HCT116 (cell line): ENCODE measurements around the gene CATSPERD. TPM values are rescaled to one million over a fixed set of nuclear protein-coding genes. Genes with fewer than 3 reads are reported as not detected.

ENCODE experiments used
- ATAC-seq: fragments of 200-7000 bp; cut with Tn5 transposase; 2 replicates; pipeline ENCODE4 v1.9.1; 2020; ENCODE audit warnings: mild to moderate bottlenecking, moderate library complexity
- BruUV-seq: library from RNA; stranded (reverse); fragments of 400-500 nt; replicated peaks from 2 replicates; lab custom pipeline; 2021; lab: Mats Ljungman, UMichigan
- CTCF ChIA-PET: fragments of 300-600 bp; sonication (Branson Sonifier 250); formaldehyde crosslinking; loops from one replicate; lab custom pipeline; 2021; ENCODE audit warnings: antibody characterized with exemption; lab: Charles Lee
- POLR2A ChIA-PET: fragments of 300-600, 350-600 bp; sonication (Branson Sonifier 250); formaldehyde crosslinking; loops from one replicate; lab custom pipeline; 2021; ENCODE audit warnings: antibody characterized with exemption; lab: Charles Lee
- RAD21 ChIA-PET, 2 experiments: fragments of 300-600 bp; sonication (Branson Sonifier 250); formaldehyde crosslinking; loops; one replicate each; lab custom pipeline; 2023; ENCODE audit warnings: low total read pairs in 2 of 2; ENCODE audit not compliant: uncharacterized antibody in 2 of 2, unreplicated experiment in 2 of 2, low non-redundant PET in 1 of 2; lab: Charles Lee
- DNase-seq: peaks from one replicate; pipeline ENCODE4 v3.0.0-alpha.2; 2010; ENCODE audit warnings: low read depth, low spot score
- H2AFZ ChIP-seq: fragments of 200-600 bp; shearing (Covaris generic), sonication (generic); 2 replicates; pipeline ENCODE4 v1.6.1; 2017; ENCODE audit warnings: low read depth, mixed run types, mixed read lengths, antibody characterized with exemption, low read length; ENCODE audit not compliant: poor library complexity, severe bottlenecking
- H3K27ac ChIP-seq: 2 replicates; pipeline ENCODE4 v1.5.1; 2012; ENCODE audit warnings: low read depth, low read length
- H3K27me3 ChIP-seq: fragments of 200-600 bp; sonication (generic); 2 replicates; pipeline ENCODE4 v1.6.1; 2016; ENCODE audit warnings: mixed run types, low read length, mixed read lengths; ENCODE audit not compliant: insufficient read depth
- H3K36me3 ChIP-seq, 2 experiments: fragments of 200-500 bp in 1 of 2; fragments of 200-600 bp in 1 of 2; sonication (Bioruptor generic) in 1 of 2; sonication (generic) in 1 of 2; 2 replicates each; pipeline versions ENCODE4 v1.5.1 to v1.6.1; 2014 to 2016; ENCODE audit warnings: low read length in 2 of 2, inconsistent platforms in 1 of 2, mixed read lengths in 1 of 2, mixed run types in 1 of 2; ENCODE audit not compliant: insufficient read depth in 2 of 2, control insufficient read depth in 1 of 2
- H3K4me1 ChIP-seq, 2 experiments: fragments of 200-600 bp in 1 of 2; sonication (generic) in 1 of 2; 2 replicates each; pipeline versions ENCODE4 v1.5.1 to v1.6.1; 2012 to 2017; ENCODE audit warnings: low read length in 2 of 2, inconsistent platforms in 1 of 2, mild to moderate bottlenecking in 1 of 2, mixed read lengths in 1 of 2, mixed run types in 1 of 2, moderate library complexity in 1 of 2; ENCODE audit not compliant: insufficient read depth in 2 of 2, control insufficient read depth in 1 of 2
- H3K4me2 ChIP-seq: fragments of 200-600 bp; sonication (generic); 2 replicates; pipeline ENCODE4 v1.6.1; 2017; ENCODE audit warnings: mixed run types, low read length, mixed read lengths
- H3K4me3 ChIP-seq, 2 experiments: fragments of 200-600 bp in 1 of 2; sonication (generic) in 1 of 2; replicated peaks in 1 of 2; 2 replicates each; pipeline ENCODE4 v1.5.1; 2011 to 2016; ENCODE audit warnings: low read length in 2 of 2, control low read depth in 1 of 2, low read depth in 1 of 2, mild to moderate bottlenecking in 1 of 2, mixed read lengths in 1 of 2, mixed run types in 1 of 2
- H3K79me2 ChIP-seq: fragments of 200-600 bp; sonication (generic); 2 replicates; pipeline ENCODE4 v1.6.1; 2017; ENCODE audit warnings: mild to moderate bottlenecking, mixed run types, low read length, moderate library complexity, mixed read lengths; ENCODE audit not compliant: insufficient read depth
- H3K9ac ChIP-seq: fragments of 200-600 bp; sonication (generic); 2 replicates; pipeline ENCODE4 v1.6.1; 2016; ENCODE audit warnings: low read length, mixed read lengths
- H3K9me2 ChIP-seq: fragments of 200-600 bp; sonication (generic), shearing (Covaris generic); 2 replicates; pipeline ENCODE4 v1.6.1; 2017; ENCODE audit warnings: mixed run types, mild to moderate bottlenecking, moderate library complexity; ENCODE audit not compliant: insufficient read depth
- H3K9me3 ChIP-seq, 2 experiments: fragments of 200-500 bp in 1 of 2; fragments of 200-600 bp in 1 of 2; sonication (Bioruptor generic) in 1 of 2; sonication (generic) in 1 of 2; 2 replicates each; pipeline ENCODE4 v1.6.1; 2014 to 2017; ENCODE audit warnings: low read length in 2 of 2, mixed read lengths in 2 of 2, inconsistent platforms in 1 of 2, low read depth in 1 of 2, mild to moderate bottlenecking in 1 of 2, mixed run types in 1 of 2, moderate library complexity in 1 of 2; ENCODE audit not compliant: control insufficient read depth in 1 of 2, insufficient read depth in 1 of 2
- H4K20me1 ChIP-seq: fragments of 200-600 bp; sonication (generic), shearing (Covaris generic); 2 replicates; pipeline ENCODE4 v1.6.1; 2017; ENCODE audit warnings: mixed run types, mild to moderate bottlenecking, moderate library complexity; ENCODE audit not compliant: insufficient read depth
- ATF3 ChIP-seq: IDR thresholded peaks from 2 replicates; pipeline ENCODE4 v1.6.1; 2012
- CBX3 ChIP-seq: IDR thresholded peaks from 2 replicates; pipeline ENCODE4 v1.6.1; 2012; ENCODE audit warnings: low read depth
- CEBPB ChIP-seq: IDR thresholded peaks from 2 replicates; pipeline ENCODE4 v1.6.1; 2012; ENCODE audit warnings: low read depth
- CTCF ChIP-seq, 3 experiments: fragments of 200-600 bp in 1 of 3; sonication (generic) in 1 of 3; IDR thresholded peaks in 2 of 3; conservative IDR thresholded peaks in 1 of 3; 2 replicates each; pipeline ENCODE4 v1.5.1; 2012 to 2017; ENCODE audit warnings: low read depth in 2 of 3, low read length in 2 of 3, antibody characterized with exemption in 1 of 3, borderline replicate concordance in 1 of 3, control low read depth in 1 of 3, mild to moderate bottlenecking in 1 of 3, mixed read lengths in 1 of 3, mixed run types in 1 of 3, moderate library complexity in 1 of 3; ENCODE audit not compliant: insufficient read depth in 1 of 3
- EGR1 ChIP-seq: IDR thresholded peaks from 2 replicates; pipeline ENCODE4 v1.6.1; 2012; ENCODE audit warnings: low read depth
- ELF1 ChIP-seq: IDR thresholded peaks from 2 replicates; pipeline ENCODE4 v1.6.1; 2012; ENCODE audit warnings: low read depth, borderline replicate concordance
- EZH2 ChIP-seq: fragments of 200-600 bp; sonication (generic); IDR thresholded peaks from 2 replicates; pipeline ENCODE4 v1.6.1; 2017; ENCODE audit warnings: antibody characterized with exemption, mixed run types
- EZH2phosphoT487 ChIP-seq: fragments of 200-600 bp; IDR thresholded peaks from 2 replicates; pipeline ENCODE4 v1.6.1; 2018; ENCODE audit warnings: antibody characterized with exemption, borderline replicate concordance
- FOSL1 ChIP-seq: IDR thresholded peaks from 2 replicates; pipeline ENCODE4 v1.6.1; 2012; ENCODE audit warnings: low read depth
- JUND ChIP-seq: IDR thresholded peaks from 2 replicates; pipeline ENCODE4 v1.6.1; 2012
- MAX ChIP-seq: IDR thresholded peaks from 2 replicates; pipeline ENCODE4 v1.6.1; 2012
- POLR2A ChIP-seq: IDR thresholded peaks from 2 replicates; pipeline ENCODE4 v1.7.0; 2011; ENCODE audit warnings: borderline replicate concordance; ENCODE audit not compliant: insufficient read depth, insufficient read length; ENCODE audit errors: extremely low read depth
- POLR2AphosphoS5 ChIP-seq: IDR thresholded peaks from 2 replicates; pipeline ENCODE4 v1.6.1; 2011; ENCODE audit warnings: mild to moderate bottlenecking, low read depth, low read length, moderate library complexity
- RAD21 ChIP-seq: IDR thresholded peaks from 2 replicates; pipeline ENCODE4 v1.6.1; 2012; ENCODE audit warnings: low read depth, mild to moderate bottlenecking
- REST ChIP-seq: IDR thresholded peaks from 2 replicates; pipeline ENCODE4 v1.6.1; 2012; ENCODE audit warnings: low read depth
- SP1 ChIP-seq: IDR thresholded peaks from 2 replicates; pipeline ENCODE4 v1.6.1; 2012; ENCODE audit warnings: low read depth
- SRF ChIP-seq: IDR thresholded peaks from 2 replicates; pipeline ENCODE4 v1.6.1; 2012; ENCODE audit warnings: low read depth
- TCF7L2 ChIP-seq: IDR thresholded peaks from 2 replicates; pipeline ENCODE4 v1.7.0; 2011; ENCODE audit warnings: borderline replicate concordance, inconsistent platforms; ENCODE audit not compliant: insufficient read depth, insufficient read length; ENCODE audit errors: extremely low read depth
- YY1 ChIP-seq: IDR thresholded peaks from 2 replicates; pipeline ENCODE4 v1.6.1; 2011; ENCODE audit warnings: low read length, low read depth, moderate library complexity, mild to moderate bottlenecking; ENCODE audit not compliant: insufficient replicate concordance; ENCODE audit errors: extremely low read depth
- ZFX ChIP-seq: fragments of 450-650 bp; IDR thresholded peaks from 2 replicates; pipeline ENCODE4 v1.6.1; 2017
- ZNF274 ChIP-seq: fragments of 200-500 bp; sonication (Bioruptor generic); IDR thresholded peaks from 2 replicates; pipeline ENCODE4 v1.6.1; 2014; ENCODE audit warnings: mild to moderate bottlenecking, low read depth, low read length, inconsistent platforms
- intact Hi-C: fragments of 100-400 bp; cut with micrococcal nuclease; formaldehyde crosslinking; loops from 2 replicates; pipeline ENCODE4 v1.10.0; 2022
- total RNA-seq: library from RNA; stranded (reverse); gene quantifications from one replicate; pipeline ENCODE4 v1.2.1, GENCODE V29; 2021; ENCODE audit not compliant: unreplicated experiment

Gene CATSPERD
- total RNA-seq, 1 experiment from 2014 or later: not detected

GRCh38 chr19:5690125-5690954 is 30.1 kb upstream of the CATSPERD start, which contains the start of gene RPL36:
Gene RPL36, plus strand, starts transcription at chr19:5690295. Its CDS starts 213 bp downstream, at chr19:5690508.
- no TSS peak for BruUV-seq
- CTCF ChIA-PET: interaction anchor here (0.6 to 1.7 kb wide), 13 partner anchors 9 to 652 kb away, joined by 3 to 13 read pairs (median 5); partner anchors contain the start of genes CATSPERD, LONP1, MICOS13 and SAFB
- H4K20me1 ChIP-seq: peaks cover 17% of the 10 kb centered on the region; the same call in 1 of the 2 replicates
- intact Hi-C loops: loop anchor here (2.0 kb wide), 1 partner anchor 100 kb away; the partner anchor contains the start of gene DUS3L
- peaks cover 11 to 48% of the 10 kb centered on the region in 2 experiments; a peak in 3 of 4 replicates for H3K4me1 ChIP-seq
- H3K79me2 ChIP-seq: peaks cover 54% of the 10 kb centered on the region
- peak within 1 kb of the TSS; percentile 100 for H3K9ac ChIP-seq
- H3K9me2 ChIP-seq: no peaks in the 10 kb centered on the region
- RAD21 ChIA-PET: interaction anchor here in 1 of 2 experiments (1.2 kb wide), 1 partner anchor 68 kb away, joined by 3 read pairs; the partner anchor contains the start of genes SAFB and SAFB2
- H3K27ac ChIP-seq: peak within 1 kb of the TSS; percentile 93
- H3K4me3 ChIP-seq: peak within 1 kb of the TSS; percentile 85 to 99
- H3K27me3 ChIP-seq: no peaks in the 10 kb centered on the region
- H3K9me3 ChIP-seq: no peaks in the 10 kb centered on the region
- ATAC-seq: peak; percentile 46
- DNase-seq: peak; percentile 92
- POLR2A ChIA-PET: interaction anchor here (0.7 to 2.0 kb wide), 17 partner anchors 9 to 977 kb away, joined by 3 to 31 read pairs (median 4); partner anchors contain the start of genes CATSPERD, DUS3L, LONP1 and NRTN
- H2AFZ ChIP-seq: peak within 1 kb of the TSS; percentile 44
- H3K4me2 ChIP-seq: peak within 1 kb of the TSS; percentile 92
- H3K36me3 ChIP-seq: peaks cover 10 to 49% of the 10 kb centered on the region in 2 experiments; a peak in 2 of 4 replicates
- TF ChIP-seq POLR2AphosphoS5 (peak; percentile 99), CEBPB (no peak), CTCF (IDR thresholded peaks at IDR 0.05 in 2 of 3, conservative IDR thresholded peaks at IDR 0.05 in 1 of 3; ENCODE audit: borderline replicate concordance in 1 of 3, insufficient read depth in 1 of 3, low read depth in 2 of 3, low read length in 2 of 3) (peak; percentile 83 to 96 (median 89)), FOSL1 (no peak), SP1 (peak; percentile 49), ZNF274 (no peak), EZH2 (no peak), RAD21 (no peak), YY1 (peak; percentile 63), ATF3 (no peak), REST (no peak), EGR1 (no peak), POLR2A (peak; percentile 95), TCF7L2 (peak; percentile 21), SRF (no peak), CBX3 (peak; percentile 47; the same call in 1 of the 2 replicates), JUND (no peak), MAX (peak; percentile 92), ELF1 (no peak; the same call in 1 of the 2 replicates), EZH2phosphoT487 (no peak), ZFX (peak; percentile 78; the same call in 1 of the 2 replicates)
